GM12801 (cell line): ENCODE results near the gene SAMD10.

Source experiments
- CTCF ChIP-seq: IDR thresholded peaks from one replicate; pipeline ENCODE4 v1.5.1; 2011; ENCODE audit warnings: control low read depth; ENCODE audit not compliant: insufficient read length; ENCODE audit errors: extremely low read depth

SAMD10 gene

GRCh38 chr20:64022671-64023360, 43.4 kb upstream of the SAMD10 start:
- no peak for TF ChIP-seq CTCF

GRCh38 chr20:64021124-64021975, 41.9 kb upstream of the SAMD10 start:
- no peak for TF ChIP-seq CTCF

- no peak for TF ChIP-seq CTCF
These were observed 36.2 kb upstream of the SAMD10 start for GRCh38 chr20:64015635-64016034.

GRCh38 chr20:64011366-64011779, 31.9 kb upstream of the SAMD10 start:
- no peak for TF ChIP-seq CTCF

GRCh38 chr20:64010711-64011237, 31.3 kb upstream of the SAMD10 start:
- TF ChIP-seq CTCF = no peak

GRCh38 chr20:64009811-64010387, 30.5 kb upstream of the SAMD10 start:
- no peak for TF ChIP-seq CTCF

- no peak for TF ChIP-seq CTCF
These were observed 27.5 kb upstream of the SAMD10 start for GRCh38 chr20:64006902-64007301.
